ENCODE data around the gene NTRK2. TPM values are rescaled to one million over a fixed set of nuclear protein-coding genes. Genes with fewer than 3 reads are reported as not detected.

The NTRK2 gene
- polyA plus RNA-seq, 6 donors from 2014 or later = not detected

DNA sequence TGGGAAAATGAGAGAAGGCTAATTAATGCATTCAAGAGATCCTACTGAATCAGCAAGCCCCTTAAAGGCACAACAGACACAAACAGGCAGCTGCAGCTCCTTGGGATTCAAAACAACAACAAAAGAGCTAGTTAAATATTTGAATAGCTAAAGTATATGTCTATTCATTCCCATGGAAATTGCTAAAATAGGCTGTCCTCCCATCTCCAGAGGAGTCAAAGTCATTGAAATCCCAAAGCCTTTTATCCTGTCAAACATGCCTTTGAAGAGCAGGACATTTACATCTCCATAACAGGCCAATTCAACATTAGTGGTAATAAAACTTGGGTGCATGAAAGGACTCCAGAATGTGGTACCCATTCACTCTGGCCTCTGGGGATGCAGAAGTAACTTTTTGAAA, 177.4 kb downstream of the NTRK2 start:
- Mint-ChIP-seq H3K36me3 (no peaks in the 10 kb centered on the region), H3K4me3 (no peak overlapping the region), H3K4me1 (peaks cover 4 to 6% (median 4%) of the 10 kb centered on the region in 3 donors), H3K27me3 (no peaks in the 10 kb centered on the region), H3K27ac (no peak overlapping the region), H3K9me3 (peaks cover 0 to 5% (median 0%) of the 10 kb centered on the region in 7 donors)
- DNase-seq (no peak), ATAC-seq (ENCODE audit: low read depth in 2 of 2) (no peak)

DNA sequence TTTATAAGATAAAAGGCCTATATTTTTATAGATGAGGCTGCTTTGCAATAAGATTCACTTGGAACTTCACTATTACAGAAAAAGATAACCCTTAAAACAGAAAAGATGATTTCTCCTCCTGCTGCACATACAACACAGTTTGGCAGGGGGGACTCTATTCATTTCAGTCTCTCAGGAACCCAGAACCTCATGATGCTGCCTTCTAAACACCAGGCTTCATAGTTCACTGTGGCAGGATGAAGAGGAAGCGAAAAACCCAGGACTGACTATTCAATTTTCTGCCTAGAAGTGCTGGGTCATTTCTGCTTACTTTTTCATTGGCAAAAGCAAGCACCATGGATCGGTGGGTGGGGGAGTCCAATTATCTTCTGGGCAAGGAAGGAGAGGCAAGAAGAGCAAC, 179.5 kb downstream of the NTRK2 start:
- no peak overlapping the region for H3K4me3 Mint-ChIP-seq
- no peak overlapping the region for H3K27ac Mint-ChIP-seq
- peaks cover 0 to 1% (median 0%) of the 10 kb centered on the region in 3 donors for H3K4me1 Mint-ChIP-seq
- no peak for DNase-seq
- no peaks in the 10 kb centered on the region for H3K9me3 Mint-ChIP-seq
- H3K27me3 Mint-ChIP-seq = no peaks in the 10 kb centered on the region
- no peaks in the 10 kb centered on the region for H3K36me3 Mint-ChIP-seq
- ATAC-seq (ENCODE audit: low read depth in 2 of 2) = no peak

DNA sequence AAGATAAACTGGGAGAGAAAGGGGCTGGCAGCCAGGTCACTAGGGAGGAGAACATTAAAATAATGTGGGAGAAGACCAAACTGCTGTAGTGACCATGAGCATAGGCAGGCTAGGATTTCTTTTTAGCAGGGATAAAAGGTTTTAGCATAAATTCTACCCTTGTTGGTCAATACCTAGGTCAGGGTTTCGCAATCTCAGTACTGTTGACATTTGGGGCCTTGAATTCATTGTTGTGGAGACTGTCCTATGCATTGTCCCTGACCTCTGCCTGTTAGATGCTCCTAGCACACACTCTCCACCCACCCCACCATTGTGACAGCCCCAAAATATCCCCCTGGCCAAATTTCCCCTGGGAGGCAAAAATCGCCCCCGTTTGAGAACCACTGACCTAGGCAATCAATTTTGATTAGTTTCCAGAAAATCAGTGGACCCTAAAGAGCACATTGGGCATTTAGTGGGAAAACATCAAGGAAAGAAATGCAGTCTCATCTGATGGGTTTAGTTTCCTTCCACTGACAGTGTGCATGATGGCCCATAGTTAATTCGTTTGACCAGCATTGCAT, 181.4 kb downstream of the NTRK2 start:
- H3K4me1 Mint-ChIP-seq = no peaks in the 10 kb centered on the region
- H3K36me3 Mint-ChIP-seq = no peaks in the 10 kb centered on the region
- H3K27me3 Mint-ChIP-seq = no peaks in the 10 kb centered on the region
- no peak overlapping the region for H3K27ac Mint-ChIP-seq
- DNase-seq (no peak), ATAC-seq (ENCODE audit: low read depth in 2 of 2) (no peak)
- no peak overlapping the region for H3K4me3 Mint-ChIP-seq
- H3K9me3 Mint-ChIP-seq = no peaks in the 10 kb centered on the region

DNA sequence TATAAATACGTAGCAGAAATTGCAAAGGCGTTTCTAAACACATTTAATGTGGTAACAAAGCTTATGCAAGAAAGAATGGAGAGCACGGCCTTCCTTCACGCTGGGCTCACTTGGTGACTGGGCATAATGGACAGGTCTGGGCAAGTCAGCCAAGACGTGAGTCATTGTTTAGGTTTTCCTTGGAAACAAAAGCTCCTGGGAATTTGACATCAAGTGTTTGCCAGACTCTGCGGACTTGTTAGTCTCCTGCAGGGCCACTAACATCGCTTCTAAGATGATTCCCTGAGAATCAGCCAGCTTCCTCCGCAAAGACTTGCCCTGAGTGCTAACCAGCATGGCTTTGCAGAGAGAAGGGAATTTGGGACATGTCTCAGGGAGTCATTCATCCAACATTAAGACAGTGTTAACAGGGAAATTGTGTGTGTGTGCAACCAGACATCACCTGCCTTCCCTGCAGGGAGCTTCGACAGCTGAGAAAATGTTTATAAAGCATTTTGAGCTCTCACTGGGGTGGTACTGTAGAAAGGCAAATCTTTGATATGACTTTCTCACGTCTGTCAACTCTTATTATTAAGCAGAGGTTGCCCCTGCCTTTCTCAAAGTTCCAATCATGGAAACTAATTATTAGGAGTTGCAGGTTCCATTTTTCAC, 182.5 kb downstream of the NTRK2 start:
- H3K4me1 Mint-ChIP-seq = no peaks in the 10 kb centered on the region
- H3K36me3 Mint-ChIP-seq = no peaks in the 10 kb centered on the region
- ATAC-seq (ENCODE audit: low read depth in 2 of 2) (no peak), DNase-seq (no peak)
- H3K27ac Mint-ChIP-seq = no peak overlapping the region
- H3K4me3 Mint-ChIP-seq = no peak overlapping the region
- no peaks in the 10 kb centered on the region for H3K9me3 Mint-ChIP-seq
- H3K27me3 Mint-ChIP-seq = no peaks in the 10 kb centered on the region

DNA sequence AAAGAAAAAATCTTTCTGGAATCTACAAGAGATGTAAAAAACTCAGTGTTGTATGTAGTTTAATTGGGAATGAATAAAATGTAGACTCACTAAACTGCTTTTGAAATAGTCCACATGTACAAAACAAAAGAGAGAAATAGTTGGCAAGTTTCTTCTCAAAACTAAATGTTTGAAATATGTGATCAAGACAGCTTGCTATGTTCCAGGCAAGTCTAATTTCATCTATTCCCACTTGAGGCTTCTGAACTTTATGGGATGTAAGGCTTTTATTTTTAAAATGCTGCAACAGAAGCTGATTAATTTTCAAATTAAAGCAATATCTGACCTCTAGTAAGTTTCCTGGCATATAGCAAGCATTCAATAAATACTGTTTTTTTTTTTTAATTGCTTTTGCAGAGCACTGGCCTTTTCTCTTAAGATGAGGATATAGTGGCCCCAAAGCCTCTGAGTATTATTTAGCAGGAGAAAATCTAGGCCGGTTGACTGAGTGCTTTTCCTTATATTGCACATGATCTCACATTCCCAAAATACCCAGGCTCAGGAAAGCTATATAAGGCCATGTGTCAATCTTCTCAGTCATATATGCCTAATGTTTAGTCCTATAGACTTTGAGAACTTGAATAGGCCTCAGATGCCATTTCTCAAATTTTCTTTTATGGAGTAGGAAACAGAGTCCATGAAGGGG, 183.2 kb downstream of the NTRK2 start:
- Mint-ChIP-seq H3K27ac (no peak overlapping the region), H3K36me3 (no peaks in the 10 kb centered on the region), H3K9me3 (no peaks in the 10 kb centered on the region), H3K4me3 (no peak overlapping the region), H3K27me3 (peaks cover 0 to under 1% (median 0%) of the 10 kb centered on the region in 3 donors), H3K4me1 (no peaks in the 10 kb centered on the region)
- no peak for ATAC-seq (ENCODE audit: low read depth in 2 of 2)
- DNase-seq = no peak

DNA sequence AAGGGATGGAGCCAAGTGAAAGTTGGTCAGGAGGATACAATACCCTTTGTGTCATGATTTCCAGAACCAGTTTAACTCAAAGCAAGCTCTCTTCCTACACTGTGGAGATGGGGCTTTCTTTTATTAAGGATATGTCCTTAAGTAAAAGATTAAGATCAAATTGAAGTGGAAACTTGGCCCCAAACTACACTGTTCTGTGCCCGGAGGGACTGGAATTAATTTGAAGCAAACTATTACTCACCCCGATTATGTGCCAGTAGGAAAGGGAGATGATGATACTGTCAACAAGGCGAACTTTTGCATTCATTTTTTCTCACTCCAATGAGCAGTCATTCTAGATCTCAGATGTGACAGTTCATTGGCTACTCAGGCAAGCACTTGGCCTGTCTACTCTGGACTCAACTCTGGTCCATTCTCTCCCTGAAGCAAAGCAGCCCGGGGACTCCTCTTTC, 186.7 kb downstream of the NTRK2 start:
- H3K36me3 Mint-ChIP-seq = no peaks in the 10 kb centered on the region

DNA sequence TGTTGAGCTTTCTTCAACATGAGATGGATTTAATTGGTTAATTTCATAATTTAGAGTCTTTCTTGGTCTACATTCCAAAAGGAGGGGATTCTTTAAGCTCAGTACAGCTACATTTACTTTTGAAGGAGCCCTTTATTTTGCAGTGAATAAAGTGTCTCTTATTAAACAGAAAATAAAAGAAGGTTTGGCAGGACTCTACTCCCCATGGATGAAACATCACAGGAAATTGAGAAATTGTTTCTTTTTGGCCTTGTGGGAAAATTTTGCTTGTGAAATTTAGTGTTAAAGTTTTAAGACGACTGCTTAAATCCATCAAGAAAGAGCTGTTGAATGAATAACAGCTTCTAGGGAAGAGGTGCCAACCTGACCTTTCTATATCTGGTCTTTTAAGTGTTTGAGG, 187.7 kb downstream of the NTRK2 start:
- Mint-ChIP-seq H3K4me3 (no peak overlapping the region), H3K36me3 (no peaks in the 10 kb centered on the region), H3K27me3 (peaks cover 0 to 8% (median 5%) of the 10 kb centered on the region in 3 donors), H3K27ac (no peak overlapping the region), H3K9me3 (no peaks in the 10 kb centered on the region), H3K4me1 (no peaks in the 10 kb centered on the region)
- ATAC-seq (ENCODE audit: low read depth in 2 of 2) = no peak
- no peak for DNase-seq

More for the DNA sequence above, 186.7 kb downstream of the NTRK2 start:
- H3K4me1 Mint-ChIP-seq = no peaks in the 10 kb centered on the region
- ATAC-seq (ENCODE audit: low read depth in 2 of 2) (no peak), DNase-seq (no peak)
- no peak overlapping the region for H3K4me3 Mint-ChIP-seq
- H3K27me3 Mint-ChIP-seq = peaks cover 0 to 8% (median 5%) of the 10 kb centered on the region in 3 donors
- no peaks in the 10 kb centered on the region for H3K9me3 Mint-ChIP-seq
- H3K27ac Mint-ChIP-seq = no peak overlapping the region

DNA sequence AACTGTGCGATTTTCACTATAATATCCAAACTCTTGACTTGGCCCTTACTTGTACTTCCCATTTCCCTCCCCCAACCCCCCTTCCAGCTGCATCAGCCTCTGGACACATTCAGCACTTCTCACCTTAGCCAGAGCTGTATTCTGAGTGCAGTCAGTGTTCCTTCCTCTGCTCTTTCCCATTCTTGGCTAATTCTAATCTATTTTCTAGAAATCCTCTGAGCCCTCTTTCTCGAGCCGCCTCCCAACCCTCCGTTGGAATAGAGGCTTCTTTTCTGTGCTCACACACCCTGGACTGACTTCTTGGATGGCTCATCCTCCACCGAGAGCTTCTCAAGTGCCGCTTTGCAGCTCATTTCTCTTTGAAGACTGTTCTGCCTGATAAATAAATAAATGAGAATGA, 188.8 kb downstream of the NTRK2 start:
- ATAC-seq (ENCODE audit: low read depth in 2 of 2) (no peak), DNase-seq (no peak)
- Mint-ChIP-seq H3K4me1 (no peaks in the 10 kb centered on the region), H3K27me3 (peaks cover 0 to 8% (median 5%) of the 10 kb centered on the region in 3 donors), H3K27ac (no peak overlapping the region), H3K36me3 (no peaks in the 10 kb centered on the region), H3K4me3 (no peak overlapping the region), H3K9me3 (no peaks in the 10 kb centered on the region)

DNA sequence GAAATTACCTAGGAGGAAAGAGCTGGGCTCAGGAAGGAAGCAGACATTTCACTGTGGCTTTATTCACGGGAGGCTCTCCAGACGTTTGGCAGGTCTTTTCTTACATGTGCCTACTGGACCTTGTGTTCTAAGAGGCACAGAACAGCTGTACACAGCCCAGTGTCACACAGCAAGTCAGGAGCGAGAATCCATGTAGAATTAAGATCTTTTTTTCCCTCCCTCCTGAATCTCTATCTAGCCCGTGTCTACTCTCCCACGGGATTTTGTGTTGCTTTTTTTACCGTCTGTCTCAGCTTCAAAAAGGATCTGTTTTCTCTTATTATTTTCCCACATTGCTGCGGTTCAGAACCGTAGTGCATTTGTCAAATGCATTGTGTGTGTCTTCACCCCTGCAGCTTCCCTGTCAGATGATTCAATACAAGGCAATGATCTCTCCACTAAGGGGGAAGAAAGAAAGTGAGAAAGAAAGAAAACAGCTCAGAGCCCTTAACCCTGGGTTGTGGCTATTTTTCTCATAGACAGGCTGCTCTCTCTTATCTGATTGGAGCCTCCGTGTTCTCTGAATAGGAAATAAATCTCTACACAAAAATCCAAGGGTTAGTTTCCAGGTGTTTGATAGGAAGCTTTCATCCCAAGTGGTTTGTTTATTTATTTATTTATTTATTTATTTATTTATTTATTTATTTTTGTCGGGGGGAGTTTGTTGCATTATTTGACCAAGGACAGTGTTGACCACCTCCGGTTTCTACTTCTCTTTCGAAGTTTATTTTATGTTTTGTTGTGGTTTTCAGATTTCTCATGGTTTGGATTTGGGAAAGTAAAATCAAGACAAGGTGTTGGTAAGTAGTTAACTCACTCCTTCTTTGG, 191.0 kb downstream of the NTRK2 start:
- H3K27me3 Mint-ChIP-seq = peaks cover 0 to 8% (median 5%) of the 10 kb centered on the region in 3 donors
- DNase-seq = no peak
- H3K9me3 Mint-ChIP-seq = peaks cover 0 to 2% (median 0%) of the 10 kb centered on the region in 7 donors
- H3K4me3 Mint-ChIP-seq = no peak overlapping the region
- no peak overlapping the region for H3K27ac Mint-ChIP-seq
- ATAC-seq (ENCODE audit: low read depth in 2 of 2) = no peak
- no peaks in the 10 kb centered on the region for H3K4me1 Mint-ChIP-seq
- H3K36me3 Mint-ChIP-seq = no peaks in the 10 kb centered on the region

DNA sequence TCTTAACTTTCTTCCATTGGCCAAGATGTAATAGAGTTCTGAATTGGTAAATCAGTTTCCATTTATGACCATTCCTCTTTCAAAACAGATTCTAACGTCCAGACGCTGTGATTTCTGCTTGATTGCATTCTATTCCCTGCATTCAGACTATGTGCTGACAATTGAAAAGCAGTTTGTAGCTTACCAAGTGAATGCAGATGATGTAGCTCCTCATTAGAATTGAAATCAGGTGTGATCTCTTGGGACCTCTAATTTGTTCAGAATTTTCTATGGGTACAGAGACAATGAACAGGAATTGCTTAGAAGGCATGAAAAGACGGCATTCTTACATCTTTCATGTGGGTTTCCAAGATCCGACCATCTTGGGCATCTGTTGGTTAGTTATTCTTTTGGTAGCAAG, 191.9 kb downstream of the NTRK2 start:
- Mint-ChIP-seq H3K4me1 (no peaks in the 10 kb centered on the region), H3K9me3 (peaks cover 0 to 2% (median 0%) of the 10 kb centered on the region in 7 donors), H3K36me3 (no peaks in the 10 kb centered on the region), H3K27ac (no peak overlapping the region), H3K27me3 (peaks cover 0 to 8% (median 5%) of the 10 kb centered on the region in 3 donors), H3K4me3 (no peak overlapping the region)
- DNase-seq = no peak
- no peak for ATAC-seq (ENCODE audit: low read depth in 2 of 2)

DNA sequence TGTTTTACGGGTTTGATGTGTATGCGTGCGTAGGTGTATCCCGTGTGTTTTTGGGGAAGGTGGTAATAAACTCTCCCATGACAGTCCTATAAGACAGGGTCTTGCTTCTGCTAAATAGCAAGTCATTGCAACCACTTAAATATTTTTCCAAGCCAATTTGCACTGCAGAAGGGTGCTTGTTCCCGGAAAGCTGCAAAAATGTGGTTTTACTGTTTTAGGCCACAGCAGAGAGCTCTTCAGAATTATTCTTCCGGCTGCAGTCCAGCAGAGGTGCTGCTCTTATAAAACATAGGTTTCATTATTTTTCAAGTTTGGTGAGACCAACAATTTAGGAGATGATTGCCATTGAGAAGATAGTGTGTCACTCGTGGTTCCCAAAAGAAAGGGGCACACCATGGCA, 192.8 kb downstream of the NTRK2 start:
- Mint-ChIP-seq H3K36me3 (no peaks in the 10 kb centered on the region), H3K4me1 (no peaks in the 10 kb centered on the region), H3K9me3 (peaks cover 0 to 2% (median 0%) of the 10 kb centered on the region in 7 donors), H3K27me3 (peaks cover 4 to 8% (median 5%) of the 10 kb centered on the region in 3 donors), H3K4me3 (no peak overlapping the region), H3K27ac (no peak overlapping the region)
- no peak for DNase-seq
- ATAC-seq (ENCODE audit: low read depth in 2 of 2) = no peak

DNA sequence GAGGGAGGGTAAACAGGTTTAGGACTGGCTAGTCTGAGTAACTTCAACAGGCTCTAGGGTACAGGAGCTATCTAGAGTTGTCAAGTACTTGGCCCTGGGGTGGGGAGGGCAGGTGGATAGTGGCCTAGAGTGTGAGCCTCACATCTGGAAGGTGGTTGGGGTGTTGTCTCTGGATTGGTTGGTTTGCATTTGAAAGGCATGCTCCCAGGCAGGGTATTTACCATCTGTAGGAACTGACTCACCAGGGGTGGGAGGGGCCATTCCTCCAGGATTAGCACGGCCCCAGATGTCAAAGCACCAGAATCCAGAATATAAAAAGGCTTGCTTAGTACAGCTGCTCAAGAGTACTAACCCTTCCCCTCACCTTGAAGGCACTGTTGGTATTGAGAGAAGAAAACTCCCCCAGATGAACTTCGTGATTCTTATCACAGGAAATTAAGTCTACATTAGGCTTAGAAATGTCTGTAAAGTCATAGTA, 193.3 kb downstream of the NTRK2 start:
- no peak for DNase-seq
- no peak overlapping the region for H3K27ac Mint-ChIP-seq
- no peak for ATAC-seq (ENCODE audit: low read depth in 2 of 2)
- peaks cover 4 to 8% (median 4%) of the 10 kb centered on the region in 3 donors for H3K27me3 Mint-ChIP-seq
- H3K36me3 Mint-ChIP-seq = no peaks in the 10 kb centered on the region
- no peaks in the 10 kb centered on the region for H3K4me1 Mint-ChIP-seq
- peaks cover 0 to 2% (median 0%) of the 10 kb centered on the region in 7 donors for H3K9me3 Mint-ChIP-seq
- H3K4me3 Mint-ChIP-seq = no peak overlapping the region

DNA sequence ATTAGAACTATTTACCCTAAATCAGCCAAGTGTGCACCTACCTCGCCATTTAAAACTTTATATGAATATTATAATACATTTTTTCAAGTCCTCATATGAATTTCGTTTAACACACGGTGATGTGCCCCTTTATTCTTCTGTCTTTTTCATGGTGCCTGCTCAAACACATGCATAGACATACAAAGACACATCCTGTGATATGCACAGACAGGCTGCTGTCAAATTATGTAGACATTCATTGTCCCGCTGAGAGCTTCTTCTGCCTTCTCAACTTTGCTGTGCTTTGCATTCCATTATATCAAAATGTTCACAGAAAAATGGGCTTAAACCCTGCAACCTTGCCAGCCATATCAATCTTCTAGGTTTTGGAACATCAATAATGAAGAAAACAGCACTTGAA, 193.8 kb downstream of the NTRK2 start:
- H3K27ac Mint-ChIP-seq = no peak overlapping the region
- peaks cover 0 to 2% (median 0%) of the 10 kb centered on the region in 7 donors for H3K9me3 Mint-ChIP-seq
- no peak for ATAC-seq (ENCODE audit: low read depth in 2 of 2)
- peaks cover 0 to 8% (median 4%) of the 10 kb centered on the region in 3 donors for H3K27me3 Mint-ChIP-seq
- DNase-seq = no peak
- no peak overlapping the region for H3K4me3 Mint-ChIP-seq
- no peaks in the 10 kb centered on the region for H3K4me1 Mint-ChIP-seq
- H3K36me3 Mint-ChIP-seq = no peaks in the 10 kb centered on the region
